GM19238 (cell line): ENCODE measurements around the gene TTC39A.

Experiments
- DNase-seq: peaks from one replicate; pipeline ENCODE4 v3.0.0; 2011; ENCODE audit warnings: low spot score; ENCODE audit not compliant: insufficient read length

Gene TTC39A

DNA sequence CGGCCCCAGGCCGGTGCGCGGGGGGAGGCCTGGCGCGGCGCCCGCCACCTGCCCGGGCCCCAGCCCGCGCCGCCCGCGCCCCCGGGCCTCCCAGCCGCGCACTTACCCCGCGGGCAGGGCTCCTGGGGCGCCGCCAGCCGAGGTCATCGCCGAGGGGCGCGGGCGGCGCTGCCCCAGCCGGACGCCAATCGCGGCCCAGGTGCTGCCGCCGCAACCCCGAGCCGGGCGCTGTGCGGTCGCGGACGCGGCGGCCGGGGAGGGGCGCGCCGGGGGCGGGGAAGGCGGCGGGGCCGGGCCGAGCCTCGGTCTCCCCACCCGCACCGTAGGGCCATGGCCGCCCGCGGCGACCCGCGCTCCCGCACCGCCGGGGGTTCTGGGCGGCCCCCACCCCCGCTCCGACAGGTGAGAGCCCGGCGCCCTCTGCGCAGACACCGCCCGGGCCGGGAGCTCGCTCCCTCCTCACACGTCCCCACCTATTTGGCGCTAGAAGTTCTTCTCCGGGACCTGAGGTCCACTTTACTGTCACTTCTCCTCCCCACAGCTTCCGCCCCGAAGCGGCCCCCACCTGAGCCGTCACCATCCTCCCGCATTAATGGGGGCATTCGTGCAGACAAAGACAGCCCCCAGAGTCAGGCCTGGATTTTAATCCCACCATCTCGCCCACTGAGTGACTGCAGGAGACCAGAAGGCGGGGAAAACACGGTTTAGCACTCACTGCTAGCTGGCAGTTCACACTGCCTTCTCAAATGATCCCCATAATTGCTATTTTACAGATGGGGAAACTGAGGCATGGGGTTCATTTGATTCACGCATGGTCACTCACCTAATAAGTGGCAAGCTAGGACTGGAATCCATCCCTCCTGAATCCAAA, at the start of gene TTC39A:
TTC39A (minus strand) TSS at position 232 of the 871 bp plus-strand sequence; CDS start at position 147, 85 bp downstream.
- no peak for DNase-seq

- no peak for DNase-seq
Measured at GRCh38 chr1:51378871-51379270, 48.5 kb upstream of the TTC39A start.

DNA sequence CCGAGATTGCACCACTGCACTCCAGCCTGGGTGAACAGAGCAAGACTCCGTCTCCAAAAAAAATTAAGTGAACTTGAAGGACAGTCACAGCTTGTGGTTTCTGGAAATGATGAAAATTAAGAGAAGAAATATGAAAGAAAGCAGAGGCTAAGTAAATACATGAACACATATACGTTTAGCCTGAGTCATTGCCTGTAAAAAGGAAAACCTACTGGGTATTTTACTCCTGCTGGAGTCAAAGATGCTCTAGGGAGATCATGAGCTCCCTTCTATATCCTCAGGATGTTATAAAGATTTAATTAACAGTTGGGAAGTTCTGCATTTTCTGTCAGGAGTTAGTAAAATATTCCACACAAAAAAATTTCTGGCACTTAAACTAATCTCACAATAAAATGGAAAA, 43.5 kb upstream of the TTC39A start:
- no peak for DNase-seq

GRCh38 chr1:51372561-51372960, 42.2 kb upstream of the TTC39A start:
- no peak for DNase-seq

DNA sequence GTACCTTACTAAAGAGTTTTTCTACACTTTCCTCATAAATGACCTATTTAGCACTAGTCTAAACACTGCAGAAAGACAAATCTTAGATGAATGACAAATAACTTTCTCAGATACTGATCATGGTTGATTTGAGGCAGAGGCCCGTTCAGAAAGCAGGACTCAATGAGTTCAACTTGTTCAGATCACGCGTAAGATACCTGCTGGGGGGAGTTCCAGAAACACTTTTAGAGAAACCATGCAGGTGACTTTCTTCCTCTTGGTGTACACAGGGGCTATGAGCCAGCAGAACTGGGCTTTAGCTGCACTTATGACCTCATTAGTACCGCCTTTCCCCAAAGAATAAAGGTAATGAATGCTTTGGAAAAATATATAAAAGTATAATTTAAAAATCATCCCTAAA, 38.8 kb upstream of the TTC39A start:
- no peak for DNase-seq

DNA sequence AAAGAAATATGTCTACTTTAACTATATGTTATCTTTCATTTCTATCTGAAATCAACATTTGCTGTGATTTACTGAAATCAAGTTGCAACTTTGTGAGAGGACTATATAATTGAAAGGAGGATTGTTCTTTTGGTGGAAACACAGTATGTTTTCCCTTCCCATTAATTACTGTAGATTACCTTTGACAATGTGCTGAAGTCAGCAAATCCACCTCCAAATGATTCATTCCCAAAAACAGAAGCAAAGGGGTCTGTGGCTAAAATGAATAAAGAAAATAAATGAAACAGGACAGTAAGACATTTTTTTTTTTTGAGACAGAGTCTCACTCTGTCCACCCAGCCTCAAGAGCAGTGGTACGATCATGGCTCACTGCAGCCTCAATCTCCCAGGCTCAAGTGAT, 35.4 kb upstream of the TTC39A start:
- DNase-seq, result no peak

- no peak for DNase-seq
Measured at GRCh38 chr1:51359879-51360278, 29.5 kb upstream of the TTC39A start.

GRCh38 chr1:51355382-51355781, 25.0 kb upstream of the TTC39A start:
- no peak for DNase-seq

GRCh38 chr1:51354416-51354815, 24.1 kb upstream of the TTC39A start:
- DNase-seq, result no peak

DNA sequence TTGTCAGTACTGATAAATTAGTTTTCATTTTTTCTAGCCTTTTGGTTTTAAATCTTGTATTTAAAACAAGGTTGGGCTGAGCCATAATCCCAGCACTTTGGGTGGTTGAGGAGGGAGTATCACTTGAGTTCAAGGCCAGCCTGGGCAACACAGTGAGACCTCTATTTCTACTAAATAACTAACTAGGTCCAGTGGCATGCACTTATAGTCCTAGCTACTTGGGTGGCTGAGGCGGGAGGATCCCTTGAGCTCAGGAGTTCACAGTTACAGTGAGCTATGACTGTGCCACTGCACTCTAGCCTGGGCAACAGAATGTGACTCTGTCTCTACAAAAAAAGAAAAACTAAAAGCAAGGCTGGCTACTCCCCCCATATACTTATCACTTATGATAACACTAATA, 21.5 kb upstream of the TTC39A start:
- no peak for DNase-seq

DNA sequence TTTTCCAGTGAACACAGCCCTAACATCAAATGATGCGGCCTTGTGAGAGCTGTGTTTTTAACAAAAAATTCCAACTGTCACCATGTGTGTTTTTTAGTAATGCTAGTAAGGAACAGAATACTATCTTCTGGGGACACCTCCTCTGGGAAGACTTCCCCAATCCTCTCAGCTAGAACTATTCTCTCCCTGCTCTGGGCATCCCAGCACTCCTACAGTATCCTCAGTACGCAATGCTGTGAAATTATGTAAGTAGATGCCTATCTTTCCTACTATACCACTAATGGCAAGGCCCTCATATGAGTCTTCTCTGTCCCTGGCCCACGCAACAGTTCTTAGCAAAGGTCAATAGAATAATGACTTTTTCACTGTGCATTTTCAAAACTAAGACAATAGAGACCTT, 19.5 kb upstream of the TTC39A start:
- no peak for DNase-seq

GRCh38 chr1:51348147-51348527, 17.8 kb upstream of the TTC39A start:
- DNase-seq, result no peak

- DNase-seq, result no peak
Measured at GRCh38 chr1:51347398-51348146, 17.2 kb upstream of the TTC39A start.

GRCh38 chr1:51346086-51346942, 16.0 kb upstream of the TTC39A start:
- no peak for DNase-seq

DNA sequence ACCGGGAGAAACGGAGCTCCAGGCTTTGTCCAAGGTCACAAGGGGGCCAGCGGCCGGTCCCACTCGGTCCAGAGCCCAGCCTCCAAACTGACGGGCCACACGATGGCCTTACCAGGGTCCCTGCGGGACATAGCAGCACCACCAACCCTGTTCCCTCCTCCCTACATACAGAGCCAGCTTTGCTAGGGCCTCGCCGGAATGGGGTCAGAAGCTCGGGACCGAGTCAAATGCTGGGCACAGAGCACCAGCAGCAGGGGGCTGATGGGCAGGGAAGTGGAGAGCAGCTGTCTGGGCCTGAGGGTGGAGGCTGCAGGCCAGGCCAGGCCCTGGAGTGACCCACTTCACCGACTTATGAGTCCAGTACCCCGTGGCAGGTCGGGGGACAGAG, 14.9 kb upstream of the TTC39A start:
- no peak for DNase-seq

GRCh38 chr1:51344602-51345299, 14.4 kb upstream of the TTC39A start:
- no peak for DNase-seq

DNA sequence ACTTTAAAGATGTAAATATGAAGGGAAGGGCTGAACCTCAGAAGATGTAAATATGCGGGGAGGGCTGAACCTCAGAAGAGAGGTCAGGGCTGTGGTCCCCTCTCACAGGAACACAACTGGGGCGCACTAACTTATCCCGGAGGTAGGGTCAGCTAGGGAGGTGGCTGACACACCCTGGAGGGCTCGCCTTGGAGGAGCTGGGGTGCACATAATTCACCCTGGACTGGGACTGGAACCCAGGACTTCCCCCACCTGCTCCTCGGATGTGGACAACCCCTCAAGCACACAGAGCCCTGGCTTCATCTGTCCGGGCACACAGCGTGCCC, 13.9 kb upstream of the TTC39A start:
- no peak for DNase-seq

- DNase-seq, result no peak
Measured at GRCh38 chr1:51343624-51344023, 13.3 kb upstream of the TTC39A start.

DNA sequence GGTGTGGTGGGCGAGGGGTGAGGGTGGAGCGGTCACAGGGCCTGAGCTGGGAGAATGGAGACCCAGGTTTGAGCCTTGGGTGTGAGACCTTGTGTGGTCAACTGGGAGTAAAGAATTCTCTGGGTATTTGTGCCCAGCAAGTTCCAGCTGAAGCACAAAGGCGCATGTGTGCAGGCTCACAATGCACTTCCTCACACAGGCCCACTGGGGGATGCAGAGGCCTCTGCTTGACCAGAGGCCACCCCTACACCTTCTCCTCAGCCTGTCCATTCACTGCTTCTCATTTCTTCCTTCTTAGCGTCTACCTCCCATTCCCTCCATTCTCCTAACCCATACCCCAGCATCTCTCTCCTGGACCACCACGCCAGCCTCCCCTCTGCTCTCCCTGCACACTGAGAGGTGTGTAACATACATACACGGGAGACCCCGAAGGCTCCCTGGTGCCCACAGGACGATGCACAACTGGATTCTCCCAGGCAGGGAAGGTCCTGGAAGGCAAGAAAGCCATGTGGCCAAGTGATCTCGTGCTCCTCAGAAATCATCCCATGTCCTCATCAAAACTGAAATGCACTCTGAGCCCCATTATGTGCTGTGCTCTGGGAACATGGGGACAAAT, 12.3 kb upstream of the TTC39A start:
- DNase-seq, result no peak

- peak; percentile 39 for DNase-seq
Measured at GRCh38 chr1:51341876-51342496, 11.6 kb upstream of the TTC39A start.
